Stimulated activated naive CD8-positive, alpha-beta T cell treated with anti-CD3 and anti-CD28 coated beads, Interleukin-15, Interleukin-2, amounts not matched to agents 100 ng/mL and 50 ng/mL, for 24 hours (primary cell): ENCODE measurements around the gene SH2D3C.
"Not testable (repeated sequence)": the region's sequence is repeated elsewhere in the genome, so short reads cannot be mapped to it uniquely, and the experiment has no call there.

ENCODE experiments used
- H3K27ac Mint-ChIP-seq: one replicate; pipeline ENCODE4 v1.8.0; 2021; ENCODE audit warnings: mild to moderate bottlenecking, mixed read lengths
- H3K27me3 Mint-ChIP-seq: one replicate; pipeline ENCODE4 v1.8.0; 2021; ENCODE audit warnings: mixed read lengths
- H3K36me3 Mint-ChIP-seq: one replicate; pipeline ENCODE4 v1.8.0; 2021; ENCODE audit warnings: low read depth, mixed read lengths
- H3K4me1 Mint-ChIP-seq: one replicate; pipeline ENCODE4 v1.8.0; 2021; ENCODE audit warnings: low read depth, mixed read lengths
- H3K4me3 Mint-ChIP-seq: one replicate; pipeline ENCODE4 v1.8.0; 2021; ENCODE audit warnings: mild to moderate bottlenecking, mixed read lengths
- H3K9me3 Mint-ChIP-seq: one replicate; pipeline ENCODE4 v1.8.0; 2021; ENCODE audit warnings: mixed read lengths

The SH2D3C gene

DNA sequence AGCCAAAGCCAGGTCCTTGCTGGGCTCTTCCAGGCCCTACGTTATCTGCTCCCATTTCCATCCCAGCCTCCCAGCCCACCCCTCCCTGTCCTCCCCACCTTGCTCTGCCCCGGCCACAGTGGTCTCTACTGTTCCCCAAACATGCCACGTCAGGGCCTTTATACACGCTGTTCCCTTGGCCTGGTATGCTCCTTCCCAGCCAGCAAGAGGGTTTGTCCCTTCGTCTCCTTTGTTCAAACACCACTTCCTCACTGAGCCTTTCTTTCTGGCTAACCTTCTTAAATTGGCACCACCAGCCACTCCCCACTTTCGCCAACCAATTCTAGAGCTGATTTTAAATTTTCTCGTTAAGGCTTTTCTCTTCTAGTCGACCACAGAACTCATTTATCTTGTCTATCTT is 9.8 kb downstream of the SH2D3C start:
- Mint-ChIP-seq H3K27me3 (no peaks in the 10 kb centered on the region), H3K9me3 (no peaks in the 10 kb centered on the region), H3K36me3 (peaks cover 32% of the 10 kb centered on the region), H3K27ac (peak overlapping the region; percentile 56), H3K4me1 (peaks cover 76% of the 10 kb centered on the region), H3K4me3 (no peak overlapping the region)

DNA sequence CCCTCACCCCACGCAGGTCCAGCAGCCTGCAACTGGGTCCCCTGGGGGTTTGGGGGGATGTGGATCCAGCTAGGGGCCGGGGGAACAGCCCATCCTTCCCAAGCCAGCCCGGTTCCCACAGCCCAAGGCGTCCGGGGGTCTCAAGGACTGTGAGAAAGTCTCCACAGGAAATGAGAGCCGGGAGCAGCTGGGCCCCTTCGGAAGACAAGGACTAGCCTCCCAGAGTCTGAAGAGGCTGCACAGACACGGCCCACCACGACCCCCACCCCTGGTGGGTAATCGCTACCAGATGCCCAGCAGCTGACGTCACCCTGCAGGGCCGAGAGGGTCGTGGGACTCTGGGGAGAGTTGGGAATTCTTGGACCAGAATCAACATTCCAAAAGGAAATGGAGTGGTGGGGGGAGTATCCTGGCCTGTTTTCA is 10.5 kb downstream of the SH2D3C start:
- no peak overlapping the region for H3K4me3 Mint-ChIP-seq
- no peaks in the 10 kb centered on the region for H3K27me3 Mint-ChIP-seq
- no peaks in the 10 kb centered on the region for H3K9me3 Mint-ChIP-seq
- H3K4me1 Mint-ChIP-seq, result peaks cover 79% of the 10 kb centered on the region
- peaks cover 36% of the 10 kb centered on the region for H3K36me3 Mint-ChIP-seq
- peak overlapping the region; percentile 83 for H3K27ac Mint-ChIP-seq

- Mint-ChIP-seq H3K27ac (peak overlapping the region; percentile 83), H3K27me3 (no peaks in the 10 kb centered on the region)
Measured at GRCh38 chr9:127767410-127767809, 11.1 kb downstream of the SH2D3C start.

DNA sequence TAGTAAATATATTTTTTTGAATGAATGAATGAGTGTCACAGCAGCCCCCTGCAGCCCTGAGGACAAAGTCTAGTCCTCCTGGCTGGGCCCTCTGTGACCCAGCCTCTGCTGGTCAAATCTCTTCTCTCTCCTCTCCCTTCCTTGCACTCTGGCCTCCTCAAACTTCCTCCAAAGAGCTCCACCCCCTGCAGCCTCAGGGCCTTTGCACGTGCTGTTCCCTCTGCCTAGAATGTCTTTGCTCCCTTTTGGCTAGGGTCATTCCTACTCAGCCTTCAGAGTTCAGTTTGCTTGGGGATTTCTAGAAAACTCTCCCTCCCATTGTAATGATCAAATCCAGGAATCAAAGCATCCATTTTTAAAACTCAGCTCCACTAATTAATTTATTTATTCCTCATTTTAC is 13.0 kb downstream of the SH2D3C start:
- Mint-ChIP-seq H3K27me3 (no peaks in the 10 kb centered on the region), H3K4me1 (peaks cover 65% of the 10 kb centered on the region), H3K36me3 (peaks cover 36% of the 10 kb centered on the region), H3K27ac (peak overlapping the region; percentile 81), H3K9me3 (no peaks in the 10 kb centered on the region), H3K4me3 (no peak overlapping the region)

More at GRCh38 chr9:127767410-127767809, 11.1 kb downstream of the SH2D3C start:
- Mint-ChIP-seq H3K4me3 (no peak overlapping the region), H3K9me3 (no peaks in the 10 kb centered on the region), H3K36me3 (peaks cover 36% of the 10 kb centered on the region), H3K4me1 (peaks cover 78% of the 10 kb centered on the region)

GRCh38 chr9:127763918-127764384 is 14.5 kb downstream of the SH2D3C start:
- no peaks in the 10 kb centered on the region for H3K9me3 Mint-ChIP-seq
- H3K27me3 Mint-ChIP-seq, result no peaks in the 10 kb centered on the region
- no peak overlapping the region for H3K4me3 Mint-ChIP-seq
- H3K27ac Mint-ChIP-seq, result peak overlapping the region; percentile 75
- peaks cover 34% of the 10 kb centered on the region for H3K36me3 Mint-ChIP-seq
- H3K4me1 Mint-ChIP-seq, result peaks cover 51% of the 10 kb centered on the region

DNA sequence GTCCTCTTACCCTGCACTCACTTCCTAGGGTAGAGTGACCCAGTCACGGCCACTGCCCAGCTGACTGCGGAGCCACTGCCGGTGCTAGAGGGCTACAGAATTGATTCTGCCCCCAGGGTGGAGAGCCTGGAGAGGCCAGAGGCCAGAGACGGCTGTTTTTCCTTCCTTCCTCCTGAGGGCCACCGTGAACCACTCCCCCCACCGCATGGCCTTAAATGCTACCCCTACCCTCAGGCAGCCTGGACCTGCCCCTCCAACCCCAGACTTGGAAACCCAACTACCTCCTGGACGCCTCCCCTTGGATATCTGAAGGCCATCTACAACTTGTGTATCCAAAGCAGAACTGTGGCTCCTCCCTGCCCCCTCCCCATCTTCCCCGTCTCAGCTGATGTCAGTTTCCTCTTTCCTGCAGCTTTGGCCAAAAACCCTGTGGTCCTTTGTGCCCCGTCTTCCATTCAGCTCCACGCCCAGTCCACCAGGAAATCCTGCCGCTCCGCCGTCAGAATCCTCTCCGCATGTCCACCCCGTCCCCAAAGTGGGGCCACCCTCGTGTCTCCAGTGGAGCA is 16.3 kb downstream of the SH2D3C start:
- Mint-ChIP-seq H3K4me3 (no peak overlapping the region), H3K27me3 (no peaks in the 10 kb centered on the region), H3K27ac (peak overlapping the region; percentile 9), H3K9me3 (no peaks in the 10 kb centered on the region), H3K4me1 (peaks cover 38% of the 10 kb centered on the region), H3K36me3 (peaks cover 31% of the 10 kb centered on the region)

GRCh38 chr9:127761491-127761956 is 16.9 kb downstream of the SH2D3C start:
- peaks cover 25% of the 10 kb centered on the region for H3K36me3 Mint-ChIP-seq
- H3K4me1 Mint-ChIP-seq, result peaks cover 33% of the 10 kb centered on the region
- no peaks in the 10 kb centered on the region for H3K27me3 Mint-ChIP-seq
- peak overlapping the region; percentile 5 for H3K27ac Mint-ChIP-seq
- no peak overlapping the region for H3K4me3 Mint-ChIP-seq
- no peaks in the 10 kb centered on the region for H3K9me3 Mint-ChIP-seq

DNA sequence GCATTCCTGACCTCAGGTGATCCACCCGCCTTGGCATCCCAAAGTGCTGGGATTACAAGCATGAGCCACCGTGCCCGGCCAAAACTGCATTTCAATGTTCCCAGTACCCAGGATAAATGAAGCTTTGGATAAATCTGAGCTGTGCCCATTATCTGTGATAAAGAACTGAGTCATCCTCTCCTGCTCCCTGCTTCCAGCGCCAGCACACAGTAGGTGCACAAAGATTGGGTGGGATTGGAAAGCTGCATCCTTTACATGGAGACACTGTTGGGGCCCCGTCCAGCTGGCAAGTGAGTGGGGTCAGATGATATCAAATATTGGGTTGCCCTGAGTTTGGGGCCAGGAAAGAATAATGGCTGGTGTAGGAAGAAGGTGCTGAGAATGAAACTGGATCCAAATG is 17.4 kb downstream of the SH2D3C start:
- H3K27ac Mint-ChIP-seq, result peak overlapping the region; percentile 8
- H3K27me3 Mint-ChIP-seq, result no peaks in the 10 kb centered on the region
- H3K4me3 Mint-ChIP-seq, result no peak overlapping the region
- H3K9me3 Mint-ChIP-seq, result no peaks in the 10 kb centered on the region
- peaks cover 28% of the 10 kb centered on the region for H3K4me1 Mint-ChIP-seq
- H3K36me3 Mint-ChIP-seq, result peaks cover 20% of the 10 kb centered on the region

- H3K36me3 Mint-ChIP-seq, result peaks cover 9% of the 10 kb centered on the region
- H3K4me1 Mint-ChIP-seq, result peaks cover 10% of the 10 kb centered on the region
- H3K4me3 Mint-ChIP-seq, result no peak overlapping the region
- no peaks in the 10 kb centered on the region for H3K27me3 Mint-ChIP-seq
- H3K9me3 Mint-ChIP-seq, result no peaks in the 10 kb centered on the region
- peak overlapping the region; percentile 24 for H3K27ac Mint-ChIP-seq
Measured at GRCh38 chr9:127758843-127759242, 19.6 kb downstream of the SH2D3C start.

DNA sequence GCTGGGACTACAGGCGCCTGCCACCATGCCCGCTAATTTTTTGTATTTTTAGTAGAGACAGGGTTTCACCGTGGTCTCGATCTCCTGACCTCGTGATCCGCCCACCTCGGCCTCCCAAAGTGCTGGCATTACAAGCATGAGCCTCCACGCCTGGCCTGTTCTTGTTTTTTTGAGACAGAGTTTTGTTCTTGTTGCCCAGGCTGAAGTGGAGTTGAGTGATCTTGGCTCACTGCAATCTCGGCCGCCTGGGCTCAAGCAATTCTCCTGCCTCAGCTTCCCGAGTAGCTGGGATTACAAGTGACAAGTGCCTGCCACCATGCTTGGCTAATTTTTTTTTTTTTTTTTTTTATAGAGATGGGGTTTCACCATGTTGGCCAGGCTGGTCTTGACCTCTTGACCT is 21.7 kb downstream of the SH2D3C start:
- H3K4me1 Mint-ChIP-seq, H3K9me3 Mint-ChIP-seq, H3K27me3 Mint-ChIP-seq, H3K27ac Mint-ChIP-seq, H3K4me3 Mint-ChIP-seq, H3K36me3 Mint-ChIP-seq: not testable (repeated sequence)

DNA sequence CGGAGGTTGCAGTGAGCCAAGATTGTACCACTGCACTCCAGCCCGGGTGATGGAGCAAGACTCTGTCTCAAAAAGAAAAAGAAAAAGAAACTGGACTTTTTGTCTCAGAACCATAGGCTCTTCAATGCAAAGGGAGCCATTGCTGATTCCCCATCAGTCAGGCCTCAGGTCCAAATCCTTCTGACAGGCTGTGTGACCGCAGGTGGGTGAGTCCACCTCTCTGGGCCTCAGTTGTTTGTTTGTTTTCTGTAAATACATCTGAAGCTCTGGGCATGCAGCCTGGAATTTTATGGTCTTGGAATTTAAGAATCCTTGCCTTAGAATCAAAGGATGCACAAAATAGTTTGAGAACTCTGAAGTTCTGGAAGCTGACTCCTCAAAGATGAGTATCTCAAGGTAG is 22.2 kb downstream of the SH2D3C start:
- H3K4me3 Mint-ChIP-seq, result no peak overlapping the region
- peaks cover 4% of the 10 kb centered on the region for H3K4me1 Mint-ChIP-seq
- H3K9me3 Mint-ChIP-seq, result no peaks in the 10 kb centered on the region
- no peak overlapping the region for H3K27ac Mint-ChIP-seq
- H3K36me3 Mint-ChIP-seq, result peaks cover 5% of the 10 kb centered on the region
- H3K27me3 Mint-ChIP-seq, result no peaks in the 10 kb centered on the region

DNA sequence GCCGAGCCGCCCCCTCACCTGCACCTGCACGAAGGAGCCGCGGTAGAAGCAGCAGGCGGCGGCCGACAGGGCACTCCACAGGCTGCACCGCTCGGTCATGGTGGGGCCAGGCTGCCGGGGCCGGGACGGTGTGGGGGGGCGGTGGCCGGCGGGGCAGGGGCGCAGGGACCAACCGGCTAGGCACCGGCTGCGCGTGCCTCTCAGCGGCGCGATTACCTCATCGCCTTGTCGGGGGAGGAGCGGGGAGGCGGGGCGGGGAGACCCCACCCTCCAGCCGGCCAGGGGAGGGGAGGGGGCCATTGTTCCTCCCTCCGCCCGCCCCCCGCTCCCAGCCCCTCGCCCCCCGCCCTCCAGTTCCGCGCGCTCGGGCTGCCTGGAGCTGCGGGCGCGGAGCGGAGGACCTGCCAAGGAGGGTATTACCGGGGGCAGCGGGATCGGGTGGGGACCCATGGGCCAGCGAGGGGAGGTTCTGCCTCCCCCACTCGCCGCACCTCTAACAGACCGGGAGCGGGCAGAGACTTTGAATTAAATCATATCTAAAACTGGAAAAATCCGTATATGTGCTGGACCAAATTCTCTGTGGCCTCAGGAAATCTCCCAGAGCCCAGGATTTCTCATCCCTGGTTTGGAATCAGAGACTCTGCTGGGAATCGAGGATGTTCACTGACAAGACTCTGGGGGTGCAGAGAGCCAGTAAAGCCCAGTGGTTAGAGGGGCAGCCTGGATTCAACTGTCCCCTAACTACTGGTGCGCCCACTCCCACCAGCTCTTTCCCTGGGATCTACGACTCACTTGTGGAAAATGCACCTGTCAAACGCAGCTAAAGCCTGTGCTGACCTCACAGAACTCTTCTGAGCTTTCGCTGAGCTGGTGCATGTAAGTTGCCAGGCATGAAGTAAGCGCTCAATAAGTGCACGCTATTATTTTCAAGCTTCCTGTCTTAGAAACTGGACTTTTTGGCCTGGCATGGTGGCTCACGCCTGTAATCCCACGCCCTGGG is 23.1 kb downstream of the SH2D3C start:
- peaks cover 4% of the 10 kb centered on the region for H3K4me1 Mint-ChIP-seq
- no peak overlapping the region for H3K27ac Mint-ChIP-seq
- peaks cover 14% of the 10 kb centered on the region for H3K36me3 Mint-ChIP-seq
- H3K4me3 Mint-ChIP-seq, result no peak overlapping the region
- H3K27me3 Mint-ChIP-seq, result no peaks in the 10 kb centered on the region
- H3K9me3 Mint-ChIP-seq, result no peaks in the 10 kb centered on the region

DNA sequence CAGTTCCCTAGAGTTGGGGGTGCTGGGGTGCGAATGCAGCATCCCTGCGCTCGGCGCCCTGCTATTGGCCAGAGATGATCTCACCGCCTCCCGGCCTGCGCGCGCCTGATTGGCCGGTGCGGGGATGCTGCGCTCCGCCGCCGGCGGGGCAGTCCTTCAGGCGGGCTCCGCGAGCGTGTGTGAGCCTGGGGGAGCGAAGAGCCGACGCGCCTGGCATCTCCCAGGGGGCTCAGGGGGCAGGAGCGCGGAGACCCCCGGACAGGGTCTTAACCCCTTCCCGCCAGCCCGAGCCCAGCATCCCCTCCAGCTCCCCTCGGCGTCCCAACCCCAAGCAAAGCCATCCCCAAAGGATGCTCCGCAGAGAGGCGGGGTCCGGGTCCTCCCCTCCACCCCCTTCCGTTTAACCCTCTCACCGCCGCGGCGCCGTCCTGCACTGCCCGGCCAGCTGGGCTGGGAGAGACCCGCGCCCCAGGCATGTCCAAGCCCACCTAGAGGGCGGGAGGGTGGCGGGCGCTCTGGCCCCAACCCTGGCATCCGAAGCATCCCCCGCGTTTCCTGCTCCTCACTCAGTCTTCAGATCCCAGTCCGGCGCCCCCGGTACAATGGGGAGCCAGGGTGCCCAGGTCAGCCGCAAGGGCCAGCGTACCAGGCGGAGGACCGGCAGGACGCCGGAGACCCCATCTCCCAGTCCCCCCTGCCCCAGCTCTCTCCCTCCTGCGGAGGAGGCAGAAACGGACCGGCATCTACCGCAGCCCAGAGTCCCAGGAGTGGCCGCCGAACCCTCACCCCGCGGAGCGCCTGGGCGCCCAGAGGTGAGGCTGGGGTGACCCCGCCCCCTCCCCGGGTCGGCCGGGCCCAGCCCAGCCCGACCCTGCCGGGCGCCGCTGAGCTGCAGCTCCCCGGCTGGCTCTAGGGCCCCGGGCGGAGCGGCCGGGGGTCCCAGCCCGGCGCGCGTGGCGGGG is 24.1 kb downstream of the SH2D3C start:
- Mint-ChIP-seq H3K4me3 (no peak overlapping the region), H3K36me3 (peaks cover 18% of the 10 kb centered on the region), H3K4me1 (peaks cover 4% of the 10 kb centered on the region), H3K27ac (no peak overlapping the region), H3K27me3 (no peaks in the 10 kb centered on the region), H3K9me3 (no peaks in the 10 kb centered on the region)

GRCh38 chr9:127753622-127754021 is 24.8 kb downstream of the SH2D3C start:
- Mint-ChIP-seq H3K27ac (no peak overlapping the region), H3K36me3 (peaks cover 17% of the 10 kb centered on the region), H3K4me3 (no peak overlapping the region), H3K9me3 (no peaks in the 10 kb centered on the region), H3K4me1 (peaks cover under 1% of the 10 kb centered on the region), H3K27me3 (no peaks in the 10 kb centered on the region)
